Skeletal muscle cell (primary cell): ENCODE data around the gene EIF2B5.

Experiments used
- DNase-seq: peaks from one replicate; pipeline ENCODE4 v3.0.0-alpha.2; 2010; ENCODE audit warnings: low read depth
- H3K4me3 ChIP-seq: 2 replicates; pipeline ENCODE4 v1.5.1; 2011; ENCODE audit warnings: low read depth, mild to moderate bottlenecking, control low read depth, low read length, moderate library complexity

The EIF2B5 gene

GRCh38 chr3:184169896-184170875, 35.0 kb downstream of the EIF2B5 start:
- DNase-seq, result no peak
- no peak overlapping the region for H3K4me3 ChIP-seq

DNA sequence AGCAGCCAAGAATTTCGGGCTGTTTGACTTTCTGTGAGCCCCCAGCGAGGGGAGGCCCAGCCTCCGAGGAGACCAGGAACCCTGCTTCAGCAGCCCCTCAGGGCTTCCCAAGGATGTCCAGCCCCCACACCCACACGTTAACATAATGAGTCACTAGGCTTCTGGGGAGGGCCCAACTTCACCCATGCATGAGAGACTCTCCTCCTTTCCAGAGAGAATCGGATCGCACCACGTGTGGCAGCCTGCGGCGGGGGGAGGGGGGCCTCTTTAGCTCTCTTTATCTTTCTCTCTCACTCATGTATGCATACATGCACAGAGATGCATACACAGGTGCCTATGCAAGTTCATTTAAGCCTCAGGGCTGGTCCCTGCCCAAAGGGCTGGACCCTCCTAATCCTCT, 36.4 kb downstream of the EIF2B5 start:
- H3K4me3 ChIP-seq, result no peak overlapping the region
- no peak for DNase-seq

DNA sequence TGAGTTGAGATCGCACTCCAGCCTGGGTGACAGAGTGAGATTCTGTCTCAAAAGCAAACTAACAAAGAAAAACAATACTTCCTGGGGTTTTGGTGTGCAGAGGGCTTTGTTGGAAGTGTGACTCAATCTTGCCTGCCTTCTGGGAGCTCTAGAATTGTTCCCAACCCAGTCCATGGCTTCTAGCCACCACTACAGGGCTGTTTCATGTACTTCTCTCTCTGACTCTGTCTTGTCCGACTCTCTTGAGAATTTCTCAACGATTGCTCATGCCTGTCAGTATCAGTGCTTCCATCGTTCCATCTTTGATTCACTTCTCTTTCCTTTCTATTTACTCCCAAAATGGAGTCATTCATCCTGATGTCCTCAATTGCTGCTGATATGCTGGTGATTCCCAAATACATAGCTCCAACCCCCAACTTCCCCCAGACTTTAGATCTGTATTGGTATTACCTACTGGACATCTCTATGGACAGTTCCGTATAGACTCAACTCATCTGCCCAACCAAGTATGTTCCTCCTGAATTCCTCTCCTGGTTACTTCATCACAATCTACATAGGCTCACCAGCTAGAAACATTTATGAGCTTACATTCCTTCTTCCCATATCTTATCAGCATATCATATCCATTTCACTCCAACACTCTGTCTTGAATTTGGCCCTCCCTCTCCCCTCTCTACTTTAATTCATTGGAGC, 37.7 kb downstream of the EIF2B5 start:
- no peak overlapping the region for H3K4me3 ChIP-seq
- peak; percentile 75 for DNase-seq

- no peak for DNase-seq
- no peak overlapping the region for H3K4me3 ChIP-seq
These were observed 38.2 kb downstream of the EIF2B5 start for GRCh38 chr3:184173374-184173722.

DNA sequence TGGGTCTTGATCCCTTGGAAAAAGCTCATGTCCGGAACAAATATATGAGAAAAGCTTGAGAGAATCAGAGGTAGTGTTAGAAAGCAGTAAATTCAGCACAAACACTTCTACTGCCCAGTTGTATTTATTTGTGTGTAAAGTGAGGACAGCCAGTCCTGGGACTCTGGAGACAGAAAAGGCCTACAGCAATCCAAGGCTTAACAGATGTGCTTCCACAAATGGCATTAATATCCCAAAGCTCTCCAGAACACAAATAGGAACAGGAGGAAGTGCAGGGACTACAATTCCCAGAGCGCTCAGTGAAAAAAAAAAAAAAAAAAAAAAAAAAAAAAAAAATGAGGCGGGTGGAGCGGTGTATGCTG, 39.1 kb downstream of the EIF2B5 start:
- DNase-seq, result no peak
- H3K4me3 ChIP-seq, result no peak overlapping the region

DNA sequence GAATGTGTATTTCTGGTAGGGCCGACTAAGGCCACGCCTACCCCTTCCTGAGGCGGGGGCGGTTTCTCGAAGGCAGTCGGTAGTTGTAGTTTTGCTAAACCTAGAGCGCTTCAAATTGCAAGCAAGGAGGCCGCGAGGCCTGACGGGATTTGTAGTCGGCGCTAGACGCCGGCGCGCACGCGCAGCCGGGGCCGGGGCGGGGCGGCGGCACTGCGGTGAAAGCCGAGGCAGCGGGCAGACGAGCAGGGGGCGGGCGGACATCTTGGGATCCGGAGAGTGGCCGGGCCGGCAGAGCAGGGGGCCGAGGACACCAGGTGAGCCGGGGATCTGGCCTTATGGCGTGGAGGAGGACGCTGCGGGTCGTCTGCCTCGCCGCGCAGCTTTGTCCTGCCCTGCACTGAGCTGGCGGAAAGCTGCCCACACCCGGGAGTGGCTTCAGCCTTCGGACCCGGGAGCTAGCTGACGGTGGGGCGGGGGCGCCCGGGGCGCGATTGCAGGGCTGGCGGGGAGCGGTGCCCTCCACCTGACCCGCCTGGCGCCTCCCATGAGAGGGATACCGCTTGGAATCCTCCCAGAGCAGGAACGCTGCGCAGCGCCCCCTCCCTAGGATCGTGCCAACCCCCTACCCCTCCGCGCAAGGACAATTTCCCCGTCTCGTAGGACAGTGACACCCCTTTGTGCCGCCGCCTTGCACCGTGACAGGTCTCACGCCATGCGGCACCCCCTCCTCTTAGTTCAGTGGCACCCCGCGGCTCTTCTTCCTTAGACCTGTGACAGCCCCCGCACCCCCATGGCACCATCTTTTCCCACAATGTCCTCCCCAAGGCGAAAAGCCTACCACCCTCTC, 39.7 kb downstream of the EIF2B5 start, which contains the start of gene AP2M1:
TSS of gene AP2M1 (plus strand) at position 210 of the 847 bp plus-strand sequence. CDS start 2,139 bp downstream, outside the sequence.
- H3K4me3 ChIP-seq, result peak within 1 kb of the TSS; percentile 99
- peak; percentile 98 for DNase-seq

DNA sequence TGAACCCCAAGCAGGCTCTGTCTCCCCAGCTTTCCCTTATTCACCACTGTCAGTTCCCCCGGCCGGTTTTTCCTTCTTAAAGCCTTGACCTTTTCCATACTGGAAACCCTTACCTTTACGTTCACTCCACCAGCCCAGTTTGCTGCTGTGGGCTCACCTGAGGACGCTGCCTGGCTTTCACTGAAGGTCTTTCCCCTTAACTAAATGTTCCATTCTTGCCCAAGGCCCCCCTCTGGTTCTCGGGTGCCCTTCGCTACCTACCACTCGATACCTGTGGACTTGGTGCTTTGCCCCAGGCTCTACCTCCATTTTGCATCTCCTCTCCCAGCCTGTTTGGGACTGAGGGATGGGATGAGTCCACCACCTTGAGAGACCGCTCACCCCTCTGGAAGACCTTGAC, 40.3 kb downstream of the EIF2B5 start:
- no peak for DNase-seq
- peak overlapping the region; percentile 99 for H3K4me3 ChIP-seq

DNA sequence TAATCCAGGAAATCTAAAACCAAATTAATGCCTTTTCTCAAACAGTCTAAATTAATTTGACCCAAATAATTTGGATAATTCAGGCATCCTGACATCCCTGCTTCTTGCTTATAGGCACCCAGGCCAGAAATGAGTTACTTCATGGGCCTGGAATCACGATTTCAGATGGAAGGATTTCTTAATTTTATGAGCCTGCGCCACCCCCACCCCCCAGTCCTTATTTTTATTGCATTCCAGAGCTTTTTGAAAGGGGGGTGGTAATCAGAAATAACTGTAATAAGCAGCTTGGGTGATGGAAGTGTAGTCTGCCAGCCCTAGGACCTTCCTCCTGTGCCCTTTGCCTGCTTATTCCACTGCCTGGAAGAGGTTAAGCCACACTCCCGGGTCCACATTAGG, 40.8 kb downstream of the EIF2B5 start:
- DNase-seq, result no peak
- peak overlapping the region; percentile 99 for H3K4me3 ChIP-seq

- H3K4me3 ChIP-seq, result peak overlapping the region; percentile 99
- DNase-seq, result peak; percentile 90
These were observed 41.5 kb downstream of the EIF2B5 start for GRCh38 chr3:184176377-184177330.

DNA sequence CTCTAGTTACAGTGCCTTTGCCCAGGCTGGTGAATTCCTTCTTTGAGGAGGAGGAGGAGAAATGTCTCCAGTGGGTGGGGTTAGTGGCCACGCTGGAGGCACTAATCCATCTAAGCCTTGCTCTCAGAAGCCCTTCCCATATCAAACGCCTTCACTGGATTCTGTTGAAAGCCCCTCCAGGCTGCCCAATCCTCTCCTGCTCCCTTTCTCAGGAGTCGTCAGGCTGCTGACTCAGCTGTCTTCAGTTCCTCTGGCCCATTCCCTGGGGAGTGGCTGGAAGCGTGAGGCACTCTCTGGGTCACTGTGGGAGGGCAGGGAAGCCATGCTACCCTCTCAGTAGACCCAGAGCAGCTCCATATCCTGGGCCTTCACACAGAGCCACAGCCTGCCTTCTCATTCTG, 42.2 kb downstream of the EIF2B5 start:
- H3K4me3 ChIP-seq, result peak overlapping the region; percentile 99
- no peak for DNase-seq

DNA sequence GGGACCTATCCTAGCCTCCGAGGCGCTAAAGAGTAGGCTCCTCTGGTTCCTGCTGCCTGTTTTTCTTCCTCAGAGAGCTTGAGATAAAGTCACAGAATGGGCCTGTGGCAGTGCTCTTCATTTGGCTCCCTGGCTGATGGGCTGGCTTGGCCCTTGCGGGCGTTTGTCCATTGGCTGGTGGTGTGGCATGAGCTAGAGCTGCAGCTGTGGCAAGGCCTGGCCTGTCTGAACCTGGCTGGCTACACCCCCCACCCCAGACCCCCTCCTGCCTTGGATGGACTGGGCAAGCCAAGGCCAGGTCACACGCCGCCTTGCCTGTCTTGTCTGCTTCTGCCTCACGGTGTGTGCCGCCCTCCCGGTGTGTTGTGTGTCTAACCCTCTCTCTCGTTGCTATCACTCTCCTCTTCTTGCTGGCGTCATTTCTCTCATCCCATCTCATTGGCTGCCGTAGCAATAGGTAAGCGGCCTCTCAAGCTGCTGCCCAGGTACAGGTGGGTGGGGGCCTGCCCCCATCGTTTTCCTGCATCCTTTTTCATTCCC, 42.7 kb downstream of the EIF2B5 start:
- DNase-seq, result no peak
- H3K4me3 ChIP-seq, result no peak overlapping the region

GRCh38 chr3:184178521-184179138, 43.5 kb downstream of the EIF2B5 start:
- H3K4me3 ChIP-seq, result no peak overlapping the region
- DNase-seq, result no peak

- no peak overlapping the region for H3K4me3 ChIP-seq
- no peak for DNase-seq
These were observed 45.0 kb downstream of the EIF2B5 start for GRCh38 chr3:184180165-184180564.

DNA sequence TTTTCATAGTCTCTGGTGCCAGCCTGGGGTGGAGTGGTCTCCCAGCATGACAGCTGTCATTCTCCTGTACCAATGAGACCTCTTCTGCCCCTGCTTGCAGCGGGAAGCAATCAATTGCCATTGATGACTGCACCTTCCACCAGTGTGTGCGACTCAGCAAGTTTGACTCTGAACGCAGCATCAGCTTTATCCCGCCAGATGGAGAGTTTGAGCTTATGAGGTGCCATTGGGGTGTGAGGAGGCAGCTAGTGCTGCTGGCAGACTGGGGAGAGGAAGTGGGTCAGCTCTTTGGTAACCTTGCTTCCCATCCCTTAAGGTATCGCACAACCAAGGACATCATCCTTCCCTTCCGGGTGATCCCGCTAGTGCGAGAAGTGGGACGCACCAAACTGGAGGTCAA, 46.4 kb downstream of the EIF2B5 start:
- H3K4me3 ChIP-seq, result no peak overlapping the region
- no peak for DNase-seq

GRCh38 chr3:184183679-184184078, 48.5 kb downstream of the EIF2B5 start:
- no peak for DNase-seq
- no peak overlapping the region for H3K4me3 ChIP-seq

- no peak overlapping the region for H3K4me3 ChIP-seq
- no peak for DNase-seq
These were observed 49.5 kb downstream of the EIF2B5 start for GRCh38 chr3:184184546-184185230.

GRCh38 chr3:184185461-184186183, 50.5 kb downstream of the EIF2B5 start:
- peak; percentile 95 for DNase-seq
- H3K4me3 ChIP-seq, result peak overlapping the region; percentile 87
